Thyroid gland (tissue), 4 donors: ENCODE measurements around the gene CLK4. TPM values are rescaled to one million over a fixed set of nuclear protein-coding genes. Genes with fewer than 3 reads are reported as not detected.

Experiments used
- DNase-seq, 2 donors: peaks; one replicate each; pipeline ENCODE4 v3.0.0-alpha.2; 2019
- H3K27ac ChIP-seq, 3 donors: fragments of 200-600 bp; sonication (generic); 1 replicate in 2 of 3; 2 replicates in 1 of 3; pipeline ENCODE4 v1.5.1; 2016 to 2019; ENCODE audit warnings: mild to moderate bottlenecking in 1 of 3, moderate library complexity in 1 of 3
- H3K27me3 ChIP-seq: fragments of 200-600 bp; sonication (generic); one replicate; pipeline ENCODE4 v1.5.1; 2019
- H3K36me3 ChIP-seq, 2 donors: fragments of 200-600 bp; sonication (generic); one replicate each; pipeline ENCODE4 v1.5.1; 2016 to 2019
- H3K4me1 ChIP-seq, 2 donors: fragments of 200-600 bp; sonication (generic); one replicate each; pipeline ENCODE4 v1.5.1; 2017 to 2019
- H3K4me3 ChIP-seq, 3 donors: fragments of 200-600 bp; sonication (generic); replicated peaks in 1 of 3; 1 replicate in 2 of 3; 2 replicates in 1 of 3; pipeline ENCODE4 v1.5.1; 2016; ENCODE audit warnings: mild to moderate bottlenecking in 1 of 3
- H3K9me3 ChIP-seq: fragments of 200-600 bp; sonication (generic); one replicate; pipeline ENCODE4 v1.5.1; 2017
- POLR2A ChIP-seq, 2 donors: fragments of 450-650 bp; IDR thresholded peaks; one replicate each; pipeline ENCODE4 v1.6.1; 2017; ENCODE audit warnings: antibody characterized with exemption in 2 of 2, mild to moderate bottlenecking in 2 of 2, moderate library complexity in 1 of 2
- WGBS, 2 donors: methylation state at CpG; one replicate each; pipeline ENCODE4 v1.1.5; 2017; 5-methylcytosine and 5-hydroxymethylcytosine counted together
- intact Hi-C: fragments of 100-400 bp; cut with DNase I; formaldehyde crosslinking; loops from one replicate; pipeline ENCODE4 v1.15.1; 2023
- total RNA-seq, 4 donors: library from RNA; depleted of rRNA; stranded (reverse); fragments of >200 nt; gene quantifications; one replicate each; pipeline ENCODE4 v1.2.3, GENCODE V29; 2016
- TF ChIP-seq, protein P1 (sequence below), 6 experiments: fragments of 200-600 bp in 3 of 6; fragments of 450-650 bp in 3 of 6; sonication (generic) in 3 of 6; IDR thresholded peaks; one replicate each; pipeline ENCODE4 v1.5.1; 2016 to 2019; ENCODE audit warnings: antibody characterized with exemption in 6 of 6, mild to moderate bottlenecking in 2 of 6, inconsistent platforms in 1 of 6, moderate library complexity in 1 of 6

Gene CLK4
- total RNA-seq, 4 donors from 2014 or later = 35.8 to 91.2 (median 70.3) TPM

DNA sequence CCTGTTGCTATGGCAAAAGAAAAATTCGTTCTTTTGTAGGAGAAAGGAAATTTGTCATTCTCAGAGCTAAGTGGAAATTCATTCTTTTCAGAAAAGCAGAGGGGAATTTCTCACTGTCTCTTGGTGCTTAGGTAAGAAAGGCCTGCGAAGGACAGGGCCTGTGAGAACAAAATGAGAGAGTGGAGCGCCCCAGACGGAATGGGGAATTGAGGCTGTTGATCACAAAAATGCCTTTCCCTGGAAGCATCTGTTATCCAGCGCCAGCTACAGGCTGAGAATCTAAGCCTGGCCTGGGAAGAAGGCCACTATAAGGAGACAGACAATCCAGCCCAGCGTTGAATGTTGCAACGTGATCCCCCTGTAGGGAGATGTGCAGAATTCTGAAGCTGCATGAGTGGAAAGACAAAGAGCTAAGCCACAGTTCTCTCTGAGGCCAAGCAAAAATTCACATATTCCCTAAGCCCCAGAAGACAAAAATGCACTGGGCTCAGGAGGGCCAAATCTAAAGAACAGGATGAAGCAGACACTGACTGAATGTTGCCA lies 44.8 kb upstream of the CLK4 start:
- 59 to 64% methylated on average over 7 of the region's 7 CpGs for WGBS, 2 donors
- Histone ChIP-seq H3K27ac (no peak overlapping the region), H3K36me3 (no peaks in the 10 kb centered on the region), H3K4me3 (no peak overlapping the region), H3K27me3 (no peaks in the 10 kb centered on the region), H3K9me3 (no peaks in the 10 kb centered on the region), H3K4me1 (no peaks in the 10 kb centered on the region)
- no peak for TF ChIP-seq POLR2A (IDR thresholded peaks at IDR 0.05)
- TF ChIP-seq, protein P1, sequence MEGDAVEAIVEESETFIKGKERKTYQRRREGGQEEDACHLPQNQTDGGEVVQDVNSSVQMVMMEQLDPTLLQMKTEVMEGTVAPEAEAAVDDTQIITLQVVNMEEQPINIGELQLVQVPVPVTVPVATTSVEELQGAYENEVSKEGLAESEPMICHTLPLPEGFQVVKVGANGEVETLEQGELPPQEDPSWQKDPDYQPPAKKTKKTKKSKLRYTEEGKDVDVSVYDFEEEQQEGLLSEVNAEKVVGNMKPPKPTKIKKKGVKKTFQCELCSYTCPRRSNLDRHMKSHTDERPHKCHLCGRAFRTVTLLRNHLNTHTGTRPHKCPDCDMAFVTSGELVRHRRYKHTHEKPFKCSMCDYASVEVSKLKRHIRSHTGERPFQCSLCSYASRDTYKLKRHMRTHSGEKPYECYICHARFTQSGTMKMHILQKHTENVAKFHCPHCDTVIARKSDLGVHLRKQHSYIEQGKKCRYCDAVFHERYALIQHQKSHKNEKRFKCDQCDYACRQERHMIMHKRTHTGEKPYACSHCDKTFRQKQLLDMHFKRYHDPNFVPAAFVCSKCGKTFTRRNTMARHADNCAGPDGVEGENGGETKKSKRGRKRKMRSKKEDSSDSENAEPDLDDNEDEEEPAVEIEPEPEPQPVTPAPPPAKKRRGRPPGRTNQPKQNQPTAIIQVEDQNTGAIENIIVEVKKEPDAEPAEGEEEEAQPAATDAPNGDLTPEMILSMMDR (IDR thresholded peaks at IDR 0.05) = no peak
- intact Hi-C loops = no loop called here
- DNase-seq = no peak

DNA sequence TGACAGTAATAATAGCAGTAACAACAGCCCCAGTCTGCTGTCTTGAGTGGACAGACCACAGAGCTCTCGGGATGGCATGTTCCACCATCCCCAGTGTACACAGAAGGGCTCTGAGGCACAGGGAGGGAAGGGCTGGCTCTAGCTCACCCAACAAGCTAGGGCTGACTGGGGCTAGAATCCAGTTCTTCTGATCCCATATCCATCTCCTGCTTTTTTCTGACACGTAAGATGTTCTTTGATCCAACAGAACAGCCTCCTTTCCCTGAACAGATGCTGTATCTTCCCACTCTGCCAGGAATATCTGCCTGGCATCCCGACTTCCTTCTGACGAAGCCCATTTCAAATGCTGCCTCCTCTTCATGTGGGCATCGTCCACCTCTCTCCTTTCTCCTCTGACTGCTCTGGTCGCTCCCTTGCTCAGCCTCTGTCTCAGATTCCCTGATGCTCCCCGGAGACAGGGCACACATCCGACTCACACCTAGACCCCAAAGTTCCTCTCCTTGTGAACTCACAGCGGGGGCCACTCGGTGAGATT lies 43.6 kb upstream of the CLK4 start:
- 90 to 91% methylated on average over 9 to 10 of the region's 10 CpGs for WGBS, 2 donors

DNA sequence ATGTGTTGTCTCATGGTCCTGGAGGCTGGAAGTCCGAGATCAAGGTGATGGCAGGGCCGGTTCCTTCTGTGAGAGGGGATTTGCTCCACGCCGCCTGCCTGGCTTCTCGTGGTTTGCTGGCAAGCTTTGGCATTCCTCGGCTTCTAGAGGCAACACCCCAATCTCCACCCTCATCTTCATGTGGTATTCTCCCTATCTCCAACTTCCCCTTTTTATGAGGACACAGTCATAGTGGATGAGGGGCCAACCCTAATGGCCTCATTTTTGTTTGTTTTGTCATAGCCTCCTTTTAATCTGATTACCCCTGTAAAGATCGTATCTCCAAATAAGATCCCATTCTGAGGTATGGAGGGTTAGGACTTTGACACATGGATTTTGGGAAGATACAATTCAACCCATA lies 41.7 kb upstream of the CLK4 start:
- no peaks in the 10 kb centered on the region for H3K27me3 ChIP-seq
- no peak for TF ChIP-seq POLR2A (IDR thresholded peaks at IDR 0.05)
- TF ChIP-seq, protein P1 (IDR thresholded peaks at IDR 0.05) = no peak
- WGBS, 2 donors = 87% methylated on average over 7 of the region's 7 CpGs
- no peak overlapping the region for H3K4me3 ChIP-seq
- no peak for DNase-seq
- intact Hi-C loops = no loop called here
- no peaks in the 10 kb centered on the region for H3K36me3 ChIP-seq
- no peak overlapping the region for H3K27ac ChIP-seq
- H3K9me3 ChIP-seq = no peaks in the 10 kb centered on the region
- no peaks in the 10 kb centered on the region for H3K4me1 ChIP-seq

More for the DNA sequence above, 43.6 kb upstream of the CLK4 start:
- Histone ChIP-seq H3K4me3 (no peak overlapping the region), H3K36me3 (no peaks in the 10 kb centered on the region), H3K27ac (no peak overlapping the region), H3K4me1 (no peaks in the 10 kb centered on the region), H3K9me3 (no peaks in the 10 kb centered on the region), H3K27me3 (no peaks in the 10 kb centered on the region)
- TF ChIP-seq POLR2A (IDR thresholded peaks at IDR 0.05) = no peak
- TF ChIP-seq, protein P1 (IDR thresholded peaks at IDR 0.05) = no peak
- intact Hi-C loops = no loop called here
- no peak for DNase-seq

DNA sequence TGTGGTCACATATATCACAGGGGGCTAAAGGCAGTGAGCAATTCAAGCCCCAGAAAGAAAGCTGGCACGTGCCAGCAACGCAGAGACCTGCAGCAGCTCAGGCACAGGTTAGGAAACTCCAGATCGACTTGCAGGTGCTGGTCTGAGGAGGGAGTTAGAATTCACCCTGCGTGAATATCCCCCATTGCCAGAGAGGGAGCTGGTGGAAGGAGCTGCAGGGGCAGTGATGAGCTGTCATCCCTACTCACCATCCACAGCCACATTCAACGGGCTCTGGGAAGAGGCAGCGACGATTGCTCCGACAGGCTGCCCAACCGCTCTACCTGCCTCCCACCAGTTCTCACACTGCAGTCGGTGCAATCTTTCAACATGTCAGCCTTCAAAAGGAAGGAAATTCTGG lies 40.8 kb upstream of the CLK4 start:
- Histone ChIP-seq H3K9me3 (no peaks in the 10 kb centered on the region), H3K27me3 (no peaks in the 10 kb centered on the region), H3K4me3 (no peak overlapping the region), H3K27ac (no peak overlapping the region), H3K4me1 (no peaks in the 10 kb centered on the region), H3K36me3 (no peaks in the 10 kb centered on the region)
- no peak for TF ChIP-seq POLR2A (IDR thresholded peaks at IDR 0.05)
- TF ChIP-seq, protein P1 (IDR thresholded peaks at IDR 0.05) = no peak
- DNase-seq = no peak
- WGBS, 2 donors = 61 to 77% methylated on average over 10 of the region's 10 CpGs
- intact Hi-C loops = no loop called here

DNA sequence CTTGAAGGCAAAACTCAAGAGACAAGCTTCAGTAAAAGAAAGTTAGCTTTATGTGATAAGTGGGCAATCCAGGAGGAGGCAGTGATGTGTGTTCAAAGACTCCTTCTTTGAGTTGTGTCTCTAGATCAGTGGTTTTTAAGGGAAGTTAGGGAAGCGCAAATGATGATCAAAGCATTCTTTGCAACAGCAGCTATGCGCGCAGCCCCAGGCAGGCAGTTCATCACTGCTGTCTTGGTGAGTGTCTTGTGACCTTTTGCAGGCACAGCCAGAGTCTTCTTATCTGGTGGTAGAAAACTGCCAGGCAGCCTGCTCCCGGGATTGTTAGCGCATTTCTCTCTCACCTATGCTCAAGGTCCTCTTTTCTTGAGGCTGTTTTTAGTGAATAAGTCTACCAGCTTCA lies 40.3 kb upstream of the CLK4 start:
- Histone ChIP-seq H3K4me1 (no peaks in the 10 kb centered on the region), H3K27me3 (no peaks in the 10 kb centered on the region), H3K27ac (no peak overlapping the region), H3K4me3 (no peak overlapping the region), H3K9me3 (no peaks in the 10 kb centered on the region), H3K36me3 (no peaks in the 10 kb centered on the region)
- intact Hi-C loops = no loop called here
- no peak for DNase-seq
- WGBS, 2 donors = 43 to 48% methylated on average over 5 of the region's 5 CpGs
- no peak for TF ChIP-seq POLR2A (IDR thresholded peaks at IDR 0.05)
- TF ChIP-seq, protein P1 (IDR thresholded peaks at IDR 0.05) = no peak
